ENCODE data around the gene TFF2.

The TFF2 gene

DNA sequence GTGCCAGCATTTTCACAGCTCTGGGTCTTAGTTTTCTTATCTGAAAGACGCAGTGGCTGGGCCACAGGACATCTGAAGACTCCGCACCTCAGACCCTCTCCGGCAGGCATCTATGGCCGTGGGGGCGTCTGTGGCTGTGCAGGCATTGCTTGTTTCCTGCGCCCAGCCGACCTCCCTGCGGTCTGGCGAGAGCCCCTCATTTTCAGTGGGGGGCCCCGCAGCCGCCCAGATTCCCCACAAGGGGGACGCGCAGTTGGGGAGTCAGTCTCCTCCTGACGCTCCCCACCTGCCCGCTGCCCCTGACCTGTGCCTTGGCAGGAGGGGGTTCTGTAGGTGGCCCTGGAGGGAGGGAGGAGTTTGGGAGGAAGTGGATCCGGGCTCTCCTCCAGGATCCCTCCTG, 19.0 kb upstream of the TFF2 start:
- DNase-seq (ENCODE audit: extremely low spot score): no peak
- ChIA-PET POLR2A (no interaction called here), CTCF (no interaction called here)
- TF ChIP-seq, protein P1, sequence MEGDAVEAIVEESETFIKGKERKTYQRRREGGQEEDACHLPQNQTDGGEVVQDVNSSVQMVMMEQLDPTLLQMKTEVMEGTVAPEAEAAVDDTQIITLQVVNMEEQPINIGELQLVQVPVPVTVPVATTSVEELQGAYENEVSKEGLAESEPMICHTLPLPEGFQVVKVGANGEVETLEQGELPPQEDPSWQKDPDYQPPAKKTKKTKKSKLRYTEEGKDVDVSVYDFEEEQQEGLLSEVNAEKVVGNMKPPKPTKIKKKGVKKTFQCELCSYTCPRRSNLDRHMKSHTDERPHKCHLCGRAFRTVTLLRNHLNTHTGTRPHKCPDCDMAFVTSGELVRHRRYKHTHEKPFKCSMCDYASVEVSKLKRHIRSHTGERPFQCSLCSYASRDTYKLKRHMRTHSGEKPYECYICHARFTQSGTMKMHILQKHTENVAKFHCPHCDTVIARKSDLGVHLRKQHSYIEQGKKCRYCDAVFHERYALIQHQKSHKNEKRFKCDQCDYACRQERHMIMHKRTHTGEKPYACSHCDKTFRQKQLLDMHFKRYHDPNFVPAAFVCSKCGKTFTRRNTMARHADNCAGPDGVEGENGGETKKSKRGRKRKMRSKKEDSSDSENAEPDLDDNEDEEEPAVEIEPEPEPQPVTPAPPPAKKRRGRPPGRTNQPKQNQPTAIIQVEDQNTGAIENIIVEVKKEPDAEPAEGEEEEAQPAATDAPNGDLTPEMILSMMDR (IDR thresholded peaks at IDR 0.05; ENCODE audit: control extremely low read depth, extremely low read depth, low read depth, missing control alignments): no peak

DNA sequence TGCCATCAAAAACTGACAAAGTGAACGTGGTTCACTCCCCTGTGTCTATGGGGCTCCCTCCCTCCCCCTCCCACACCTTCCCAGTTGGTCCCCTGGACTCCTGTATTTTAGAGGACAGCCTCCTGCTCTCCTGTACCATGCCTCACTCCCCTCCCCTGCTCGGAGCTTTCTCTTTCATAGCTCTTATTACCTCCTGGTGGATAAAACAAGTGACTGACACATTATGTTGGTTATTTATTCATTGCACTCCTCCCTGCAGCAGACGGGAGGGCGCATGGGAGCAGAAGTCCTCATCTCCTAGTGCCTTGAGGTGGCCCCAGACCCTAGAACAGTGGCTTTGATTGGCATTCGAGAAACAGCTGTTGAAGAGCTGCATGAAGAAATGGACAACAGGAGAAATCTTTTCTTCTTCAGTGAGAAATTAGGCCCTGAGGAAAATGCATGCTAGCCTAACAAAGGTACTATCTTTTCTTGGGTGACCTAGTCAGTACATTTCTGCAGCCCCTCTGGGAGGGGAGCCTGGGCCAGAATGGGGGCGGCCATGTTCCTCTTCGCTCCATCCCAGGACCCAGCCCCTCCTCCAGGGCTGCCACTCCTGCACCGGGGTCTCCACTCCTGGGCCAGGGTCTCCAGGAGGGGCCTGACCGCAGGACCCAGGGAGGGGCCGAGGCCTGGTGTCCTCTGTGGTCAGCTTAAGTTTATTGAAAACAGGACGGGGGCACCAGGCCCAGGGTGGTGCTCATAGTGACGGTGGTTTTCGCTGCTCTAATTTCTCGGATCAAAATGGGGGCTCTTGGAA, 16.8 kb upstream of the TFF2 start:
- ChIA-PET POLR2A (no interaction called here), CTCF (interaction anchor here (1.0 to 1.7 kb wide), 2 partner anchors 14 to 57 kb away, joined by 3 to 7 read pairs; no protein-coding TSS in a partner anchor)
- no peak for DNase-seq (ENCODE audit: extremely low spot score)
- TF ChIP-seq, protein P1 (IDR thresholded peaks at IDR 0.05; ENCODE audit: control extremely low read depth, extremely low read depth, low read depth, missing control alignments): no peak

DNA sequence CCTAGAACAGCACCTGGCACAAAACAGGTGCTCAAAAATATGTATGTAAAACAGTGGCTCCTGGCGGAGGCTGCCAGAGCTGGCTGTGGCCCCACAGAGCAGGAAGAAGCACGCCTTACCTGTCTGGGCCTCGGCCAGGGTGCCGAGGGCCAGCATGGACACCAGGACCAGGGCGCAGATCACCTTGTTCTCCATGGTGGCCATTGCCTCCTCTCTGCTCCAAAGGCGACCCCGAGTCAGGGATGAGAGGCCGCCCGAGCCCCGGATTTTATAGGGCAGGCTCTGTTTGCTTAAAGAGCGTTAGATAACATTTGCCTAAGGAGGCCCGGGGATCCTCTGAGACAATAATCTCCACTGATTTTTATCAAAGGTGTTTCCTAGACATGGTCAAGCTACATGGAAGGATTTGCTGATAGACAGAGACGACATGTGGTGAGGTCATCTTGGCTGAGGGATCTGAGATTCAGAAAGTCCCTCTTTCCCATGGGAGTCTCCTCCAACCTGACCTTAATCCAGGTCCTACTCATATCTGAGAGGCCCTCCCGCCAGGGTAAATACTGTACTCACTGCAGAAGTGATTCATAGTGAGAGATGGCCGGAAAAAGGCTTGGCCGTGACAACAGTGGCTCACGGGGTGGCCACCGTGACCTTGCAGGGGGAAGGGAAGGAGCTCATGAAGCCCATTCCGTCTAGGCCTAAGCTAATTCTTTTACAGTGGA, 15.7 kb upstream of the TFF2 start, which contains the start of gene TFF1:
TFF1 (minus strand) TSS at position 244 of the 719 bp plus-strand sequence; CDS start at position 204, 40 bp downstream.
- POLR2A ChIA-PET: no interaction called here
- no peak for DNase-seq (ENCODE audit: extremely low spot score)
- CTCF ChIA-PET: interaction anchor here (1.3 to 1.7 kb wide), 2 partner anchors 12 to 56 kb away, joined by 3 to 7 read pairs; no protein-coding TSS in a partner anchor

DNA sequence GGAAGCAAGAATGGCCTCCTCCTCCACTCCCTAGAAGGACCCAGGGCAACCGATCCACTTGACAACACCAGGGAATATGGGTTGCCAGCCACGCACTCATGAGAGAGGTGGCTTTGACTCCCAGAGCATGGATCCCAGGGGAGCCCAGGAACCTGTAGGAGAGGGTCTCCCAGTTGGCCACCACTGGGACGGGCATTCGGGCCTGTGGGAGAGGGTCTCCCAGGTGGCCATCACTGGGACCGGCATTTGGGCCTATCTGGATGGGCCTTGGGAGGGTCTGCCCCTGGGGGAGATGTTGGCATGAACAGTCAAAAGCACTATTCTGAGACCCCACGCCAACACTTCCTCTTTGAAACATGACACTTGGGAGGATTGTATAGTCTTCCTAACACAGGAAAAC, 15.0 kb upstream of the TFF2 start:
- ChIA-PET CTCF (interaction anchor here (1.3 kb wide), 1 partner anchor 12 kb away, joined by 3 read pairs; no protein-coding TSS in a partner anchor), POLR2A (no interaction called here)
- TF ChIP-seq, protein P1 (IDR thresholded peaks at IDR 0.05; ENCODE audit: control extremely low read depth, extremely low read depth, low read depth, missing control alignments): no peak
- no peak for DNase-seq (ENCODE audit: extremely low spot score)

More for the DNA sequence above, 15.7 kb upstream of the TFF2 start, which contains the start of gene TFF1:
- TF ChIP-seq, protein P1 (IDR thresholded peaks at IDR 0.05; ENCODE audit: control extremely low read depth, extremely low read depth, low read depth, missing control alignments): no peak

DNA sequence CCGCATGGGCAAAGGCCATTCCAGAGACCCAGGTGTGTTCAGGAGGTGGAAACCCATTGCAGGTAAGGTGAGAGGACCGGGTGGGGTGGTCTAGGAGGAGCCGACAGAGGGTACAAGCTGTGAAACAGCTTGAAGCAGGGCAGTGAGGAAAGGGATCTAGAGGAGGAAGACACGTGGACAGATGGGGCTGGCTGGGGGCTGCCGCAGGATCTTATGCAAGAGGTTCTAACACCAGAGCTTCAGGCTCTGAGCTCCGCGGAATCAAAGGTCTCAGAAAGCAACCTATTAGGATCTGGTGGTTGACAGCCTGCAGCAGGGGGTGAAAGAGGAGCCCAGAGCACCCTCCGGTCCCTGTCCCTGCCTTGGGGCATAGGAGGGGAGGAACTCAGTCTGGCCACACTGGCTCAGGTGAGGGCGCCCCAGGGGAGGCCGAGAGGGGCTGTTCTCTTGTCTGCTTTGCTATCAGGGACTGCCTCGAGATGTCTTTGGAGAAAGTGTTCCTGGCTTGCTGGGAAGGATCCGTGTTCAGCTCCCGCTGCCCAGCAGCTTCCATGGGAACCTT, 13.6 kb upstream of the TFF2 start:
- ChIA-PET POLR2A (no interaction called here), CTCF (interaction anchor here (1.6 kb wide), 1 partner anchor 54 kb away, joined by 3 read pairs; no protein-coding TSS in a partner anchor)
- DNase-seq (ENCODE audit: extremely low spot score): no peak
- TF ChIP-seq, protein P1 (IDR thresholded peaks at IDR 0.05; ENCODE audit: control extremely low read depth, extremely low read depth, low read depth, missing control alignments): no peak

DNA sequence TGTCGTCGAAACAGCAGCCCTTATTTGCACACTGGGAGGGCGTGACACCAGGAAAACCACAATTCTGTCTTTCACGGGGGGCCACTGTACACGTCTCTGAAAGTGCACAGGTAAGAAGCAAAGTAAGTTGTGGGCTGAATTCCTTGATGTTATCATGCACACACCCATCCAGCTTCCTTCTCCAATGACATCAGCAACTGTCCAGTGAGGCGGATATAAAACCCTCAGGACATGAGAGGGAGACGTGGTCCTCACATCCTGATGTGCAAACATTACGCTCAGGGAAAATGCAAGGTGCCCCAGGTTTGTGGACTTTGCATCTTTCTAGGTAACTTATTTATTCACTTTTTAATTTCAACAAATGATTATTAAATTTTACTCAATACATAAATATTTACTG, 12.5 kb upstream of the TFF2 start:
- no peak for DNase-seq (ENCODE audit: extremely low spot score)
- TF ChIP-seq, protein P1 (IDR thresholded peaks at IDR 0.05; ENCODE audit: control extremely low read depth, extremely low read depth, low read depth, missing control alignments): no peak
- POLR2A ChIA-PET: no interaction called here
- CTCF ChIA-PET: interaction anchor here (1.6 kb wide), 1 partner anchor 53 kb away, joined by 3 read pairs; no protein-coding TSS in a partner anchor

All from GM10248 (cell line).